ENCODE measurements around the gene ITGB8.
"Not testable (repeated sequence)": the region's sequence is repeated elsewhere in the genome, so short reads cannot be mapped to it uniquely, and the experiment has no call there.

DNA sequence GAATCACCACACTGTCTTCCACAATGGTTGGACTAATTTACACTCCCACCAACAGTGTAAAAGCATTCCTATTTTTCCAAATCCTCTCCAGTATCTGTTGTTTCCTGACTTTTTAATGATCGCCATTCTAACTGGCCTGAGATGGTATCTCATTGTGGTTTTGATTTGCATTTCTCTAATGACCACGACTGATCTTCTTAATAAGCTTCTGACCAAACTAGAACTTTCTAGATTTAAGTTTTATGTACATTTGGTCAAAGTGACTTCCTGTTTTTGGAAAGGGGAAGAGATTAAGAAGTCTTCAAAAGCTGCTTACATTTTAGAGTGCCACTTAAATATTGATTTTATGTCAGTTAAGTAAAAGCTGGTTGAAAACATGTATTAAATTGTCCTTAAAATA lies 58.5 kb downstream of the ITGB8 start:
- TF ChIP-seq, protein P1, sequence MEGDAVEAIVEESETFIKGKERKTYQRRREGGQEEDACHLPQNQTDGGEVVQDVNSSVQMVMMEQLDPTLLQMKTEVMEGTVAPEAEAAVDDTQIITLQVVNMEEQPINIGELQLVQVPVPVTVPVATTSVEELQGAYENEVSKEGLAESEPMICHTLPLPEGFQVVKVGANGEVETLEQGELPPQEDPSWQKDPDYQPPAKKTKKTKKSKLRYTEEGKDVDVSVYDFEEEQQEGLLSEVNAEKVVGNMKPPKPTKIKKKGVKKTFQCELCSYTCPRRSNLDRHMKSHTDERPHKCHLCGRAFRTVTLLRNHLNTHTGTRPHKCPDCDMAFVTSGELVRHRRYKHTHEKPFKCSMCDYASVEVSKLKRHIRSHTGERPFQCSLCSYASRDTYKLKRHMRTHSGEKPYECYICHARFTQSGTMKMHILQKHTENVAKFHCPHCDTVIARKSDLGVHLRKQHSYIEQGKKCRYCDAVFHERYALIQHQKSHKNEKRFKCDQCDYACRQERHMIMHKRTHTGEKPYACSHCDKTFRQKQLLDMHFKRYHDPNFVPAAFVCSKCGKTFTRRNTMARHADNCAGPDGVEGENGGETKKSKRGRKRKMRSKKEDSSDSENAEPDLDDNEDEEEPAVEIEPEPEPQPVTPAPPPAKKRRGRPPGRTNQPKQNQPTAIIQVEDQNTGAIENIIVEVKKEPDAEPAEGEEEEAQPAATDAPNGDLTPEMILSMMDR (IDR thresholded peaks at IDR 0.05) = not testable (repeated sequence)
- not testable (repeated sequence) for TF ChIP-seq POLR2A, EP300 (IDR thresholded peaks at IDR 0.05)

Measured in ovary (tissue), 3 donors.